ENCODE results near the gene KRR1.
A peak's percentile ranks its signal among the peaks of the same experiment; 100 is the strongest.

Gene KRR1

GRCh38 chr12:75543529-75543928 is 32.1 kb upstream of the KRR1 start:
- Histone ChIP-seq H3K36me3 (ENCODE audit: control insufficient read depth in 1 of 2, insufficient read depth in 2 of 2, low read length in 2 of 2) (no peaks in the 10 kb centered on the region), H4K12ac (ENCODE audit: low read depth, low read length) (no peak overlapping the region), H3K9me3 (ENCODE audit: insufficient read depth, low read depth, low read length) (no peaks in the 10 kb centered on the region), H3K4ac (ENCODE audit: low read depth, low read length) (no peak overlapping the region), H4K8ac (ENCODE audit: low read depth, low read length) (no peak overlapping the region), H3K18ac (ENCODE audit: low read length) (no peak overlapping the region), H2AK5ac (ENCODE audit: low read length) (no peak overlapping the region), H3K9ac (ENCODE audit: low read length) (no peak overlapping the region), H2BK120ac (ENCODE audit: insufficient read depth, low read length, poor library complexity) (no peak overlapping the region), H3K14ac (ENCODE audit: low read length) (no peak overlapping the region), H3K4me1 (ENCODE audit: control insufficient read depth in 1 of 2, insufficient read depth in 2 of 2, low read length in 2 of 2) (no peaks in the 10 kb centered on the region), H3K79me2 (ENCODE audit: control insufficient read depth, insufficient read depth, low read length, poor library complexity) (no peaks in the 10 kb centered on the region), H3K79me1 (ENCODE audit: low read length) (no peaks in the 10 kb centered on the region), H2BK12ac (ENCODE audit: low read length) (no peak overlapping the region), H3K23ac (ENCODE audit: low read length) (no peak overlapping the region), H3K27me3 (ENCODE audit: insufficient read depth, low read length) (no peaks in the 10 kb centered on the region), H3K27ac (ENCODE audit: low read depth, low read length) (no peak overlapping the region), H3K4me3 (ENCODE audit: low read depth, low read length) (no peak overlapping the region), H2BK5ac (ENCODE audit: low read depth, low read length, poor library complexity) (no peak overlapping the region), H3K4me2 (ENCODE audit: low read length) (no peak overlapping the region), H2AFZ (ENCODE audit: insufficient read depth, low read length, poor library complexity) (no peak overlapping the region), H4K91ac (ENCODE audit: low read depth, low read length) (no peak overlapping the region)
- DNase-seq: no peak
- no CpG with 5 or more reads among the region's 1 CpG for WGBS (ENCODE audit: extremely low coverage, insufficient coverage, insufficient read length)

- H3K27me3 ChIP-seq (ENCODE audit: insufficient read depth, low read length): no peaks in the 10 kb centered on the region
- no peak overlapping the region for H4K8ac ChIP-seq (ENCODE audit: low read depth, low read length)
- H2AFZ ChIP-seq (ENCODE audit: insufficient read depth, low read length, poor library complexity): no peak overlapping the region
- H3K4me3 ChIP-seq (ENCODE audit: low read depth, low read length): no peak overlapping the region
- H3K4me1 ChIP-seq (ENCODE audit: control insufficient read depth in 1 of 2, insufficient read depth in 2 of 2, low read length in 2 of 2): no peaks in the 10 kb centered on the region
- H3K9ac ChIP-seq (ENCODE audit: low read length): no peak overlapping the region
- H2BK120ac ChIP-seq (ENCODE audit: insufficient read depth, low read length, poor library complexity): no peak overlapping the region
- no CpG with 5 or more reads among the region's 1 CpG for WGBS (ENCODE audit: extremely low coverage, insufficient coverage, insufficient read length)
- H3K14ac ChIP-seq (ENCODE audit: low read length): no peak overlapping the region
- H2BK12ac ChIP-seq (ENCODE audit: low read length): no peak overlapping the region
- no peak overlapping the region for H2BK5ac ChIP-seq (ENCODE audit: low read depth, low read length, poor library complexity)
- no peaks in the 10 kb centered on the region for H3K79me2 ChIP-seq (ENCODE audit: control insufficient read depth, insufficient read depth, low read length, poor library complexity)
- H4K91ac ChIP-seq (ENCODE audit: low read depth, low read length): no peak overlapping the region
- no peak overlapping the region for H3K27ac ChIP-seq (ENCODE audit: low read depth, low read length)
- H4K12ac ChIP-seq (ENCODE audit: low read depth, low read length): no peak overlapping the region
- H3K9me3 ChIP-seq (ENCODE audit: insufficient read depth, low read depth, low read length): no peaks in the 10 kb centered on the region
- H3K79me1 ChIP-seq (ENCODE audit: low read length): no peaks in the 10 kb centered on the region
- no peak overlapping the region for H3K4ac ChIP-seq (ENCODE audit: low read depth, low read length)
- H3K18ac ChIP-seq (ENCODE audit: low read length): no peak overlapping the region
- no peak overlapping the region for H3K4me2 ChIP-seq (ENCODE audit: low read length)
- no peak for DNase-seq
- H2AK5ac ChIP-seq (ENCODE audit: low read length): no peak overlapping the region
- H3K36me3 ChIP-seq (ENCODE audit: control insufficient read depth in 1 of 2, insufficient read depth in 2 of 2, low read length in 2 of 2): no peaks in the 10 kb centered on the region
- no peak overlapping the region for H3K23ac ChIP-seq (ENCODE audit: low read length)
Measured at GRCh38 chr12:75542942-75543341, 31.5 kb upstream of the KRR1 start.

- Histone ChIP-seq H2BK120ac (ENCODE audit: insufficient read depth, low read length, poor library complexity) (no peak overlapping the region), H3K4me3 (ENCODE audit: low read depth, low read length) (no peak overlapping the region), H3K4me2 (ENCODE audit: low read length) (no peak overlapping the region), H3K23ac (ENCODE audit: low read length) (no peak overlapping the region), H3K9me3 (ENCODE audit: insufficient read depth, low read depth, low read length) (no peaks in the 10 kb centered on the region), H3K79me1 (ENCODE audit: low read length) (no peaks in the 10 kb centered on the region), H3K36me3 (ENCODE audit: control insufficient read depth in 1 of 2, insufficient read depth in 2 of 2, low read length in 2 of 2) (no peaks in the 10 kb centered on the region), H2AFZ (ENCODE audit: insufficient read depth, low read length, poor library complexity) (no peak overlapping the region), H3K4me1 (ENCODE audit: control insufficient read depth in 1 of 2, insufficient read depth in 2 of 2, low read length in 2 of 2) (no peaks in the 10 kb centered on the region), H3K4ac (ENCODE audit: low read depth, low read length) (no peak overlapping the region), H3K27me3 (ENCODE audit: insufficient read depth, low read length) (no peaks in the 10 kb centered on the region), H3K9ac (ENCODE audit: low read length) (no peak overlapping the region), H3K14ac (ENCODE audit: low read length) (no peak overlapping the region), H4K8ac (ENCODE audit: low read depth, low read length) (no peak overlapping the region), H4K12ac (ENCODE audit: low read depth, low read length) (no peak overlapping the region), H2AK5ac (ENCODE audit: low read length) (no peak overlapping the region), H2BK5ac (ENCODE audit: low read depth, low read length, poor library complexity) (no peak overlapping the region), H3K18ac (ENCODE audit: low read length) (no peak overlapping the region), H3K79me2 (ENCODE audit: control insufficient read depth, insufficient read depth, low read length, poor library complexity) (no peaks in the 10 kb centered on the region), H2BK12ac (ENCODE audit: low read length) (no peak overlapping the region), H4K91ac (ENCODE audit: low read depth, low read length) (no peak overlapping the region), H3K27ac (ENCODE audit: low read depth, low read length) (no peak overlapping the region)
- DNase-seq: no peak
- no CpG with 5 or more reads among the region's 2 CpGs for WGBS (ENCODE audit: extremely low coverage, insufficient coverage, insufficient read length)
Measured at GRCh38 chr12:75539889-75540288, 28.5 kb upstream of the KRR1 start.

GRCh38 chr12:75533239-75533638 is 21.8 kb upstream of the KRR1 start:
- no peak overlapping the region for H4K91ac ChIP-seq (ENCODE audit: low read depth, low read length)
- H3K4ac ChIP-seq (ENCODE audit: low read depth, low read length): no peak overlapping the region
- no peak overlapping the region for H2AFZ ChIP-seq (ENCODE audit: insufficient read depth, low read length, poor library complexity)
- no peak overlapping the region for H3K4me2 ChIP-seq (ENCODE audit: low read length)
- H3K4me1 ChIP-seq (ENCODE audit: control insufficient read depth in 1 of 2, insufficient read depth in 2 of 2, low read length in 2 of 2): no peaks in the 10 kb centered on the region
- no peak overlapping the region for H3K14ac ChIP-seq (ENCODE audit: low read length)
- H2AK5ac ChIP-seq (ENCODE audit: low read length): no peak overlapping the region
- no peak overlapping the region for H4K8ac ChIP-seq (ENCODE audit: low read depth, low read length)
- H3K27me3 ChIP-seq (ENCODE audit: insufficient read depth, low read length): no peaks in the 10 kb centered on the region
- no peak overlapping the region for H3K4me3 ChIP-seq (ENCODE audit: low read depth, low read length)
- peak; percentile 16 to 78 for DNase-seq
- no peak overlapping the region for H2BK5ac ChIP-seq (ENCODE audit: low read depth, low read length, poor library complexity)
- H3K9ac ChIP-seq (ENCODE audit: low read length): no peak overlapping the region
- H4K12ac ChIP-seq (ENCODE audit: low read depth, low read length): no peak overlapping the region
- H3K79me1 ChIP-seq (ENCODE audit: low read length): no peaks in the 10 kb centered on the region
- no peak overlapping the region for H3K18ac ChIP-seq (ENCODE audit: low read length)
- no CpG with 5 or more reads among the region's 2 CpGs for WGBS (ENCODE audit: extremely low coverage, insufficient coverage, insufficient read length)
- no peaks in the 10 kb centered on the region for H3K36me3 ChIP-seq (ENCODE audit: control insufficient read depth in 1 of 2, insufficient read depth in 2 of 2, low read length in 2 of 2)
- H3K23ac ChIP-seq (ENCODE audit: low read length): no peak overlapping the region
- no peak overlapping the region for H2BK12ac ChIP-seq (ENCODE audit: low read length)
- no peaks in the 10 kb centered on the region for H3K79me2 ChIP-seq (ENCODE audit: control insufficient read depth, insufficient read depth, low read length, poor library complexity)
- no peak overlapping the region for H2BK120ac ChIP-seq (ENCODE audit: insufficient read depth, low read length, poor library complexity)
- H3K27ac ChIP-seq (ENCODE audit: low read depth, low read length): no peak overlapping the region
- H3K9me3 ChIP-seq (ENCODE audit: insufficient read depth, low read depth, low read length): no peaks in the 10 kb centered on the region
